Peyer's patch (tissue), 4 donors: ENCODE data around the gene CERKL. TPM values are rescaled to one million over a fixed set of nuclear protein-coding genes. Genes with fewer than 3 reads are reported as not detected.
A peak's percentile ranks its signal among the peaks of the same experiment; 100 is the strongest.

ENCODE experiments used
- DNase-seq, 3 donors: peaks; one replicate each; pipeline ENCODE4 v3.0.0-alpha.2; 2017 to 2019
- H3K27ac ChIP-seq, 4 donors: fragments of 200-600 bp; sonication (generic); one replicate each; pipeline ENCODE4 v1.5.1; 2016 to 2019
- H3K27me3 ChIP-seq, 2 donors: fragments of 200-600 bp; sonication (generic); one replicate each; pipeline ENCODE4 v1.5.1; 2019
- H3K36me3 ChIP-seq, 3 donors: fragments of 200-600 bp; sonication (generic); one replicate each; pipeline ENCODE4 v1.5.1; 2016 to 2019
- H3K4me1 ChIP-seq, 4 donors: fragments of 200-600 bp; sonication (generic); one replicate each; pipeline ENCODE4 v1.5.1; 2016 to 2019
- H3K4me3 ChIP-seq, 4 donors: fragments of 200-600 bp; sonication (generic); 1 replicate in 3 of 4; 2 replicates in 1 of 4; pipeline ENCODE4 v1.5.1; 2016 to 2019; ENCODE audit warnings: mild to moderate bottlenecking in 1 of 4
- H3K9me3 ChIP-seq, 4 donors: fragments of 200-600 bp; sonication (generic); one replicate each; pipeline ENCODE4 v1.5.1; 2016 to 2019; ENCODE audit warnings: mild to moderate bottlenecking in 1 of 4
- CTCF ChIP-seq, 6 experiments: fragments of 450-650 bp in 4 of 6; fragments of 200-600 bp in 2 of 6; sonication (generic) in 1 of 6; IDR thresholded peaks; one replicate each; pipeline ENCODE4 v1.5.1; 2017 to 2019; ENCODE audit warnings: antibody characterized with exemption in 6 of 6, mild to moderate bottlenecking in 3 of 6, moderate library complexity in 1 of 6
- POLR2A ChIP-seq, 2 donors: fragments of 450-650 bp; IDR thresholded peaks; one replicate each; pipeline ENCODE4 v1.5.1; 2017; ENCODE audit warnings: antibody characterized with exemption in 2 of 2, mild to moderate bottlenecking in 2 of 2, moderate library complexity in 2 of 2
- total RNA-seq, 4 donors: library from RNA; depleted of rRNA; stranded (reverse); fragments of >200 nt; gene quantifications; one replicate each; pipeline ENCODE4 v1.1.0, GENCODE V29; 2016

CERKL gene
- total RNA-seq, 4 donors from 2014 or later = 1.6 to 5.0 (median 1.7) TPM; not detected in 1

GRCh38 chr2:181679544-181679979 is 22.7 kb upstream of the CERKL start:
- no peaks in the 10 kb centered on the region for H3K36me3 ChIP-seq
- no peaks in the 10 kb centered on the region for H3K9me3 ChIP-seq
- no peak overlapping the region for H3K27ac ChIP-seq
- H3K27me3 ChIP-seq = peaks cover 0 to 66% of the 10 kb centered on the region in 2 donors
- DNase-seq = no peak
- no peak for TF ChIP-seq POLR2A (IDR thresholded peaks at IDR 0.05)
- no peak for TF ChIP-seq CTCF (IDR thresholded peaks at IDR 0.05)
- no peak overlapping the region for H3K4me3 ChIP-seq
- H3K4me1 ChIP-seq = peaks cover 0 to 26% (median 8%) of the 10 kb centered on the region in 4 donors

GRCh38 chr2:181678861-181679543 is 22.1 kb upstream of the CERKL start:
- TF ChIP-seq CTCF (IDR thresholded peaks at IDR 0.05) (no peak), POLR2A (IDR thresholded peaks at IDR 0.05) (no peak)
- Histone ChIP-seq H3K36me3 (no peaks in the 10 kb centered on the region), H3K27me3 (peaks cover 0 to 62% of the 10 kb centered on the region in 2 donors), H3K4me1 (peaks cover 0 to 23% (median 6%) of the 10 kb centered on the region in 4 donors), H3K4me3 (no peak overlapping the region), H3K9me3 (no peaks in the 10 kb centered on the region), H3K27ac (no peak overlapping the region)
- DNase-seq = no peak

- TF ChIP-seq POLR2A (IDR thresholded peaks at IDR 0.05) (no peak), CTCF (IDR thresholded peaks at IDR 0.05) (no peak)
- Histone ChIP-seq H3K4me1 (peaks cover 0 to 14% (median 0%) of the 10 kb centered on the region in 4 donors), H3K36me3 (no peaks in the 10 kb centered on the region), H3K27ac (no peak overlapping the region), H3K4me3 (no peak overlapping the region), H3K9me3 (no peaks in the 10 kb centered on the region), H3K27me3 (peaks cover 0 to 52% of the 10 kb centered on the region in 2 donors)
- peak in 2 of 3 donors; percentile 65 to 74 for DNase-seq
Measured at GRCh38 chr2:181677912-181678586, 21.1 kb upstream of the CERKL start.

- Histone ChIP-seq H3K27me3 (peaks cover 0 to 26% of the 10 kb centered on the region in 2 donors), H3K27ac (no peak overlapping the region), H3K4me1 (peaks cover 0 to under 1% (median 0%) of the 10 kb centered on the region in 4 donors), H3K36me3 (no peaks in the 10 kb centered on the region), H3K4me3 (no peak overlapping the region), H3K9me3 (no peaks in the 10 kb centered on the region)
- TF ChIP-seq CTCF (IDR thresholded peaks at IDR 0.05) (no peak), POLR2A (IDR thresholded peaks at IDR 0.05) (no peak)
- no peak for DNase-seq
Measured at GRCh38 chr2:181675254-181675653, 18.3 kb upstream of the CERKL start.

GRCh38 chr2:181674461-181674860 is 17.6 kb upstream of the CERKL start:
- Histone ChIP-seq H3K4me1 (no peaks in the 10 kb centered on the region), H3K36me3 (no peaks in the 10 kb centered on the region), H3K27me3 (peaks cover 0 to 20% of the 10 kb centered on the region in 2 donors), H3K27ac (no peak overlapping the region), H3K4me3 (no peak overlapping the region), H3K9me3 (no peaks in the 10 kb centered on the region)
- no peak for TF ChIP-seq POLR2A (IDR thresholded peaks at IDR 0.05)
- TF ChIP-seq CTCF (IDR thresholded peaks at IDR 0.05) = no peak
- no peak for DNase-seq
